HT1080 (cell line): ENCODE data around the gene OVAAL. TPM values are rescaled to one million over a fixed set of nuclear protein-coding genes. Genes with fewer than 3 reads are reported as not detected.

Experiments
- DNase-seq: peaks from one replicate; pipeline ENCODE4 v3.0.0-alpha.2; 2015; ENCODE audit warnings: low read depth
- total RNA-seq: library from RNA; depleted of rRNA; stranded (reverse); fragments of >200 nt; shearing (Covaris generic); gene quantifications from 2 replicates; pipeline ENCODE4 v1.2.3, GENCODE V29; 2014

OVAAL gene
- total RNA-seq, 1 experiment from 2014 or later, result 2.7 TPM

GRCh38 chr1:180571060-180571831, 12.5 kb downstream of the OVAAL start:
- peak; percentile 18 for DNase-seq

DNA sequence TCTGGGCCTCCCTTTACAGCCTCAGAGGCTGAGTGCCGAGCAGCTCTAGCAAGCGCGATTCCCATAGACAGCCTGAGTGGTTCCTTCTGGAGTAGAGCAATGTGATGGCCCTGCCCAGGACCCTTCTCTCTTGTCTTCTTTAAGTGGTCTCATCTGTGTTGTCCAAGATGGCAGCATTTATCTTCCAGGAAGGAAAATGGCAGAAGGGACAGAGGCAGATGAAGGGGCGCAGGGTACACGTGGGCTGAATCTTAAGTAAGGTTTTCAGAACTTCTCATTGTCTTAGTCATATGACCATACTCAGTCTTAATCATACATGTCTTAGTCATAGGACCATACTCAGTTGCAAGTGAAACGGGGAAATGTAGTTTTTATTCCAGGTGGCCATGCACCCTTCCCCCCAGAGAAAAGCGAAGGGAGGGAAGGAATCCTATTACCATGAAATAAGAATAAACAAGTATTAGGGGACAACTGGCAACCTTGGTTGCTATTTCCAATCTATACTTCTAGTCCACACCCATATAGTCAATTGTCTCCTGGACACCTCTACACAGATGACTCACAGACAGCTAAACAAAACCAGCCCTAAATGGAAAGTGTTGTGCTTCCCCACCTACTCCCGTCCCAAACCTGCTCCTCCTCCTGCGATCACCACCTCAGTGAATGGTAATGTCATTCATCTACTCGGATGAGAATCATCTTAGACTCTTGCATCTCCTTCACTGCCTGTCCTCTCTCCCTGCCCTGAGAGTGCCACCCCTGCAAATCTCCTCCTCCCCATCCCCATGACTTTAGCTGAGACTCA, 13.3 kb downstream of the OVAAL start:
- peak; percentile 75 for DNase-seq

GRCh38 chr1:180572760-180573159, 14.0 kb downstream of the OVAAL start:
- DNase-seq, result no peak

DNA sequence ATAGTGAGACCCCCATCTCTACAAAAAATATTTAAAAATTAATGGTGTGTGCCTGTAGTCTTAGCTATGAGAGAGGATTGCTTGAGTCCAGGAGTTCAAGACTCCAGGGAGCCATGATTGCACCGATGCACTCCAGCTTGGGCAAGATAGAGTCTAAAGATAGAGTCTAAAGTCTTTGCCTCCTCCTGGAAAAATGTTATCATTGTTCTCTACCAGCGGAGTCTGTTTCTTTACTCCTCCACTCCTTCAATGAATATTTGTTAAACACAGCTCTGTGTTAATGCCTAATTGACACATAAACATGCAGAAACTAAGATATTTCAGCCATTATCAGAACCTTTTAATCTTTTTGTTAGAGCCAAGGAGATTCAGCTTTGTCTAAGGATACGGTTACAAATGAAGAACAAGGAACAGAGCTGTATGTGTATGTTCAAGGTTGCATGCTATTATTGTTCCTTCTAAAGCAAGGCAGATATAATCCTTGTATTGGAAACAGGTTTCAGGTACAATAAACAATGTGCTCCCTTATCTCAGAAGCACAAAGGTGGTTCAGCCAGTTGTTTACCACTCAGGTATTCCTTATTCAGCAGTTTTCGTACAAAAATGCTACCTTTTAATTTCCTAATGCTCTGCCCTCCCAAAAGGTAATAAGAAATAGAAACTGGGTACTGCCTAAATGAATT, 15.4 kb downstream of the OVAAL start:
- DNase-seq, result no peak

DNA sequence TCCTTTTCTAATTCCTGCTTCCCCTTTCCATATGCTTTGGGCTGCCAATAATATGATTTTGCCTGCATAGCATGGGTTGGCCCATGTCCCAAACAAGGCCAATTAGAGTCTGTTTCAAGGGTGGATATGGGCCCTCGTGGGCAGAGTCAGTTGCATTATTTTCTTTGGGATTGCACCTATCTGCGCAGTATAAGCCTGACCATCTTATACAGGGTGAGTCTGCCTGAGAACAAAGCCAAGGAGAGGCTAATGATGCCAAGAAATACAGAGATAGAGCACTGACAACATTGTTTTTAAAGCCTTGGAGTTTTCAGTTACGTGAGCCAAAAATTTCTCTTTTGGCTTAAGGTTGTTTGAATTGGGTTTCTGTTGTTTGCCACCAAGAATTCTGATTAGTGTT, 18.6 kb downstream of the OVAAL start:
- DNase-seq, result no peak

DNA sequence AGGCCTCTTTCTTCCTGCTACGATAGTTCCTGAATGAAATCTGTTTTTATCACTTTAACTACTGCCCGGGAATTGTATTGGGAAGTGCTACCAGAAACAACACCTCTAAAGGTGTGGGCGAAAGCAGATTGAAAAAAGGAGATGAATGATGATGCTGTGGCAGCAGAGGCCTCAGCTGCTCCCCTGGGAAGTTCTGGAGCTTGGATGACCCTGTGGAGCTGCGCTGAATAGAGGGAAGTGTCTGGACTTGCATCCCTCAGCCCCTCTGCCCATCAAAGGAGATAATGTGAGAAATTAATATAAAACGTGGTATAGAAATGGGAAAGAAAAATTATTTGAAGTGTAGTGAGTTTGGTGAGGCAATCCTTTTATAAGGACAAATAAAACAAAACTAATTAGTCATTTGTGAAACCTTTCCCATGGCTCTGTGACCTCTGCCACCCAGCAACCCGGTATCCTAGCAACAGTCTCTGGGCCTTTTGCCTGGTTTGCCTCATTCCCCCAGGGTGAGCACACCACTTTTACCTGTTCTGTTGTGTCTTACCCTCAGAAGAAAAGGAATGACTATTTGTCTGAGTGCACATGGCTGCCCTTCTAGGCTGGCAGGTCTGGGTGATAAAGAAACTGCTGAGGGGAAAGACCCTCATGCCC, 21.3 kb downstream of the OVAAL start:
- peak; percentile 23 for DNase-seq

- no peak for DNase-seq
Measured at GRCh38 chr1:180581635-180582039, 22.9 kb downstream of the OVAAL start.

DNA sequence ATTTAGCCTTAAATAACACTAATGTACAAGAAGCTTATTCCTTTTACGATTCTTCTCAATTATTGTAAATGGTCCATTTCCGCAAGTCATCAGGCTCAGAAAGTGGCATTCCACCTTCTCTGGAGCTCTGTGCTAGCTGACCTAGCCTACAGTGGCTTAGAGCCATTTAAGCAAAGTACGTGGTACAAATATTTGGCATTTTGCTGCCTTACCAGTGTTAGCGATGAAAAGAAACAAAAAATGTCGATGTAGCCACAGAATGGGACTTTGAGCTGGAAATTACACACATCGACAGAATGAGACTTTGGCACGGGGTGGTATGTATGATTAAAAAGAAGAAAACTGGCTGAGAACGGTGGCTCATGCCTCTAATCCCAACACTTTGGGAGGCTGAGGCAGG, 26.1 kb downstream of the OVAAL start:
- no peak for DNase-seq

DNA sequence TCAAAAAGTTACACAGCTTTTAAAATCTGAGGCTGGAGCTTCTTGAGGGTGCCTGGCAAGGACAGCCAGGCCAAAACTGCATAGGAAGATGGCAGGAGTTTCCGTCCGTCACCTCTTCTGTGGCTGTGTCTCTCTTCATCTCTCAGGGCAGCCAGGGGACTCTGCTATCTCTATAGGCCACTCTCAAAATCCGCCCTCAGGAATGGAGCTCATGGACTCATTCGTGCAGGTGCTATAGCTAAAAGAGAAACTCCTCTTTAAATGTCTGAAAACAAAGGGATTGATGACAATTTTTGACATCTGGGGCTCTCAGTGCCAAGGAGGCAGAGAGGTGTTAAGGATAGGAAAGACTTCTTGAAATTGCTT, 27.2 kb downstream of the OVAAL start:
- no peak for DNase-seq

- peak; percentile 85 for DNase-seq
Measured at GRCh38 chr1:180586671-180587155, 27.9 kb downstream of the OVAAL start.

DNA sequence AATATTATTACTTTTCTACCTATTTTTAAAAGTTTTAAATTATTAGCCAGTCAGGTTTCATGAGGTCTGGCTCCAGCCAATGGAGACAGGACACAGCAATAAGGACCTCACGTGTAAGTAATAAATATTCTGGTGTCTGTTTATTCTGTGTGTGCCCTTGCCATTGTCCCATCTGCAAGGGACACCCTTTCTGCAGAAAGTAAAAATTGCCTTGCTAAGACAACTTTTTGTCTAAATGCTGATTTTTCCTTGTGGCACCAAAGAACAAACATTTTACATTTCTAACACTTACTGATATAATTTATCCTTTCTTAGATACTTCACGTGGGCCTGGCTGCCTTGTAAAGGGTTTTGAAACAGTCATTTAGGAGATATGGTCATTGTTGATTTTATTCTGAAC, 29.4 kb downstream of the OVAAL start:
- no peak for DNase-seq

DNA sequence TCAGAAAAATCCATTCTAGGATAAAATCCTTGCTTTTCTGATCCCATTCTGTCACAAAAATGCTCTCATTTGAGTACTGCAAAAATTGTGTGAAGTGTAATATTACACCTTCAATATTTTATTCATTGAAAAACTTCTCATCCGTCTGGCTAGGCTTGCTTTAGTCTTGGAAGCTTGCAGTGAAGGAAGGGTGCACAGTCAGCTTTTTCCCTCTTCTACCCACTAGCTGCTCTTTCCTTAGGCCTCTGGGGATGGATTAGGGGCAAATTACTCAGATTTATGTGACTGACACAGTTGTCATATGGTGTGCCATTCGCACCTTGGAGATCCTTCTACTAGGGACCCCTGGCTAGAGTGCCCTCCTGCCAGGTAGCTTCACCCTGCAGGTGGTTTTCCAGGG, 32.1 kb downstream of the OVAAL start:
- DNase-seq, result no peak

- no peak for DNase-seq
Measured at GRCh38 chr1:180593382-180593781, 34.6 kb downstream of the OVAAL start.

- peak; percentile 32 for DNase-seq
Measured at GRCh38 chr1:180594723-180595122, 36.0 kb downstream of the OVAAL start.

DNA sequence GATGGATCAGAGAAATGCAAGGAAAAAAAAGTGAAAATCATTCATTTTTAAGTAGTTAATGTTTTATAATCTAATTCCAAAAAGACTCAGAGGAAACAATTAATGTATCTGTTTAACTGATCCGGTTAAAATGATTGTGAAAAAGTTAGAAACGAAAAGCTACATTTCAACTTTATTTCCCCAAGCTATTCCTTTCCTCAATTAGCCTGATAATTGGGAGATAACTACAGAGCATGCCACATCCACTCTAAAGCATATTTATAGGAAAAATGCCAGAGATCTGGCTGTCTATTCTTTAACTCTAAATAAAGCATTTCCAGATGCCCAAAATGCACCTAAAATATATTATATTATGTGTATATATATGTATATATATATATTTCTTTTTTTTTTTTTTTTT, 37.2 kb downstream of the OVAAL start:
- no peak for DNase-seq

DNA sequence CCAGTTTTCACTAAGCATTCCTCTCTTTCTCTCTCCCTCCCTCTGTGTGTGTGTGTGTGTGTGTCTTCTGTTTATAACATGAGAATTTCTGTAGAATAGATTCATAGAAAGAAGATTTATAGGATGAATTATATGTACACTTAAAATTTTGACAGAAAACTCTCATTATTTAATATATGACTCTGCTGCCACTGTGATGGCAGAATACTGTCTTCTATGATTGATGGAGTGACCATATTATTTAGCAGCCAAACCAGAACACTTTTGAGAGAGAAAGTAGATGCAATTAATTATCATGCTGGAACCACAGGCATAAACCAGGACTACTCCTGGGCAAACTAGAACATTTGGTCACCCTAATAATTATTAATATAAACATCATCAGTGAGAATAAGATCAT, 38.8 kb downstream of the OVAAL start:
- no peak for DNase-seq

- DNase-seq, result no peak
Measured at GRCh38 chr1:180598333-180598974, 39.7 kb downstream of the OVAAL start.

- no peak for DNase-seq
Measured at GRCh38 chr1:180600343-180600742, 41.6 kb downstream of the OVAAL start.

DNA sequence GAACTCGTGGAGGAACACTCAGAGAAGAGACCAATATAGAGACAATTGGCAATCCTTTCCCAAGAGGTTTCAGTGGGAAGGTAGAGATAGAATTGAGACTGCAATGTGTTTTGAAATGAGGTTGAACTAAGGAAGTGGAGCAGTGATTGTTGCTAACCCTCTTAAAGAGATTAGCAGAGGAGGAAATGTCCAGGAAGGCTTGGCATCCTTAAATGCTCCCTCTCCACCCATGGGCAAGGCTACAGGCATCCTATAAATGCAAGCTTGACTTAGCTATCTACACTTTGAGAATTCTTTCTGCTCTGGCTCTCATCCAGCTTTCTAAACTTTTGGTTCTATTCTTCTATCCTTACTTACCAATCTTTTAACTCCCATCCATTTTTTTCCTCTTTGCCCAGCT, 42.7 kb downstream of the OVAAL start:
- no peak for DNase-seq

DNA sequence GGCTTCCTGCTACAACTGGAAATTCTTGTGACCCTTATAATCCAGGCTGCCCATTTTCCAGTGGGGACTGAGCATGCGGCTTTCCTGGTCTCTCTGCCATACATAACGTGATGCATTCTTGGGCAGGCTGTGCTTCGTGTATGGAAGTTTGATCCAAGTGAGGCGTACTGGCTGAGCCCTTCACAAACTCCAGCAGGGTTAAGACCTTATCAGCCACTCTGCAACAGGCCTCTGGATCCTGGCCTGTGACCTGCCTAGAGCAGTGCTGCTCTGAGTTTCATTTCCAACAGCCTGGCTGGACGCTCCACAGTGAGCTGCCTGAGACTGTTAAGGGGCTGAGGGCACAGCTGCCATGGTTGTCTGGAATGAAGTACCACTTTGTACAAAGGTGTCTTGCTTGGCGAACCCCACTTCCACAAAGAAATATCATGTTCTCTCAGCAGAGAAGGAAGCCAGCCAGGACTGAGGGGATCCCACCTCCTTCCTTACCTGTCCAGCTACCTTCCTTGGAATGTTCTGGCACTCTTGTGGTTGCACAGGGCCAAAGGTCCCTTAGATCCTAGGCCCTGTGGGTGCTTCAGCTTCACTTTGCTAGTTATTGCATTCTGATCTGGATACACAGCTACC, 44.6 kb downstream of the OVAAL start:
- no peak for DNase-seq

- no peak for DNase-seq
Measured at GRCh38 chr1:180603850-180604226, 45.1 kb downstream of the OVAAL start.
